H1 (cell line): ENCODE results near the gene NANOS3. TPM values are rescaled to one million over a fixed set of nuclear protein-coding genes. Genes with fewer than 3 reads are reported as not detected.

Source experiments
- CTCF ChIA-PET: fragments of 300-600 bp; sonication (Branson Sonifier 250); formaldehyde crosslinking; loops from one replicate; lab custom pipeline; 2021; ENCODE audit not compliant: partially characterized antibody; lab: Charles Lee
- POLR2A ChIA-PET: fragments of 300-600 bp; sonication (Branson Sonifier 250); formaldehyde crosslinking; loops from one replicate; lab custom pipeline; 2021; ENCODE audit warnings: inconsistent platforms; ENCODE audit not compliant: partially characterized antibody; lab: Charles Lee
- DNase-seq, 2 experiments: peaks; one replicate each; pipeline versions ENCODE4 v3.0.0 to v3.0.0-alpha.2; 2010 to 2022; ENCODE audit warnings: low spot score in 2 of 2, low read depth in 1 of 2, mixed read lengths in 1 of 2
- FAIRE-seq: peaks from 2 replicates; lab custom pipeline; 2011; peaks lifted over from hg19 to GRCh38; lab: Jason Lieb, UNC
- H2AFZ ChIP-seq: 2 replicates; pipeline ENCODE4 v1.8.1; 2012; ENCODE audit warnings: low read length, inconsistent platforms
- H2AK5ac ChIP-seq: 2 replicates; pipeline ENCODE4 v1.6.1; 2013; ENCODE audit warnings: low read depth, low read length
- H2BK120ac ChIP-seq: replicated peaks from 2 replicates; pipeline ENCODE3; 2013; ENCODE audit warnings: low read depth, low read length, inconsistent platforms
- H2BK12ac ChIP-seq: 2 replicates; pipeline ENCODE4 v1.6.1; 2013; ENCODE audit warnings: low read depth, low read length
- H2BK15ac ChIP-seq: 2 replicates; pipeline ENCODE4 v1.6.1; 2013; ENCODE audit warnings: low read length
- H2BK20ac ChIP-seq: 2 replicates; pipeline ENCODE4 v1.6.1; 2013; ENCODE audit warnings: low read length
- H2BK5ac ChIP-seq: 2 replicates; pipeline ENCODE4 v1.6.1; 2013; ENCODE audit warnings: low read depth, low read length
- H3K14ac ChIP-seq: 2 replicates; pipeline ENCODE4 v1.6.1; 2013; ENCODE audit warnings: inconsistent platforms; ENCODE audit not compliant: insufficient read length
- H3K18ac ChIP-seq: 2 replicates; pipeline ENCODE4 v1.6.1; 2013; ENCODE audit warnings: low read length; ENCODE audit errors: extremely low read depth
- H3K23ac ChIP-seq: 2 replicates; pipeline ENCODE4 v1.6.1; 2013; ENCODE audit warnings: inconsistent platforms; ENCODE audit not compliant: insufficient read length
- H3K23me2 ChIP-seq: 2 replicates; pipeline ENCODE4 v1.6.1; 2013; ENCODE audit warnings: low read depth, low read length
- H3K27ac ChIP-seq: 2 replicates; pipeline ENCODE4 v1.6.1; 2011; ENCODE audit warnings: low read depth, low read length, inconsistent platforms
- H3K27me3 ChIP-seq, 4 experiments: replicated peaks in 1 of 4; 1 replicate in 1 of 4; 2 replicates in 3 of 4; pipeline versions ENCODE4 v1.6.1 to v1.8.1; 2011 to 2013; ENCODE audit warnings: low read length in 3 of 4, mild to moderate bottlenecking in 3 of 4, inconsistent platforms in 2 of 4, mixed read lengths in 2 of 4, moderate library complexity in 1 of 4; ENCODE audit not compliant: control insufficient read depth in 3 of 4, insufficient read depth in 3 of 4; ENCODE audit errors: extremely low read depth in 1 of 4
- H3K36me3 ChIP-seq, 4 experiments: 2 replicates each; pipeline versions ENCODE4 v1.6.1 to v1.8.1; 2011 to 2013; ENCODE audit warnings: mild to moderate bottlenecking in 4 of 4, low read length in 3 of 4, moderate library complexity in 2 of 4, control low read depth in 1 of 4, inconsistent platforms in 1 of 4; ENCODE audit not compliant: insufficient read depth in 4 of 4, control insufficient read depth in 2 of 4
- H3K4ac ChIP-seq: replicated peaks from 2 replicates; pipeline ENCODE3; 2013; ENCODE audit warnings: low read length, low read depth, mixed read lengths, inconsistent platforms; ENCODE audit not compliant: insufficient read length
- H3K4me1 ChIP-seq, 4 experiments: replicated peaks in 1 of 4; 1 replicate in 1 of 4; 2 replicates in 3 of 4; pipeline versions ENCODE4 v1.6.1 to v1.8.1; 2011 to 2013; ENCODE audit warnings: low read length in 3 of 4, inconsistent platforms in 2 of 4, mixed read lengths in 1 of 4; ENCODE audit not compliant: insufficient read depth in 4 of 4, control insufficient read depth in 3 of 4
- H3K4me2 ChIP-seq, 2 experiments: 2 replicates each; pipeline versions ENCODE4 v1.6.1 to v1.8.1; 2011 to 2013; ENCODE audit warnings: low read depth in 2 of 2, low read length in 2 of 2, control low read depth in 1 of 2, inconsistent platforms in 1 of 2, mild to moderate bottlenecking in 1 of 2; ENCODE audit not compliant: insufficient read depth in 1 of 2
- H3K4me3 ChIP-seq, 4 experiments: fragments of 200-600, 300-600 bp in 1 of 4; sonication (generic), shearing (Covaris generic), sonication (Bioruptor Twin) in 1 of 4; 2 replicates each; pipeline versions ENCODE4 v1.5.1 to v1.8.1; 2011 to 2016; ENCODE audit warnings: low read length in 4 of 4, low read depth in 3 of 4, control low read depth in 2 of 4, inconsistent platforms in 2 of 4, mild to moderate bottlenecking in 2 of 4, mixed read lengths in 1 of 4, moderate library complexity in 1 of 4; ENCODE audit not compliant: insufficient read depth in 2 of 4; ENCODE audit errors: extremely low read depth in 1 of 4
- H3K56ac ChIP-seq: replicated peaks from 2 replicates; pipeline ENCODE3; 2013; ENCODE audit warnings: low read depth, mild to moderate bottlenecking, mixed read lengths, low read length, inconsistent platforms; ENCODE audit not compliant: insufficient read length
- H3K79me1 ChIP-seq: 2 replicates; pipeline ENCODE4 v1.6.1; 2013; ENCODE audit warnings: low read depth, low read length, control low read depth
- H3K79me2 ChIP-seq, 2 experiments: 2 replicates each; pipeline versions ENCODE4 v1.6.1 to v1.8.1; 2012 to 2013; ENCODE audit warnings: low read length in 2 of 2, mild to moderate bottlenecking in 2 of 2, inconsistent platforms in 1 of 2; ENCODE audit not compliant: insufficient read depth in 2 of 2, control insufficient read depth in 1 of 2
- H3K9ac ChIP-seq, 4 experiments: replicated peaks in 1 of 4; 1 replicate in 1 of 4; 2 replicates in 3 of 4; pipeline versions ENCODE4 v1.6.1 to v1.8.1; 2011 to 2013; ENCODE audit warnings: low read depth in 3 of 4, low read length in 3 of 4, control low read depth in 2 of 4, mild to moderate bottlenecking in 2 of 4, moderate library complexity in 2 of 4, inconsistent platforms in 1 of 4; ENCODE audit errors: extremely low read depth in 1 of 4
- H3K9me3 ChIP-seq, 2 experiments: 2 replicates each; pipeline versions ENCODE4 v1.6.1 to v1.8.1; 2012 to 2013; ENCODE audit warnings: mild to moderate bottlenecking in 2 of 2, moderate library complexity in 2 of 2, control low read depth in 1 of 2, inconsistent platforms in 1 of 2, low read depth in 1 of 2, low read length in 1 of 2, mixed read lengths in 1 of 2; ENCODE audit not compliant: insufficient read depth in 2 of 2
- H4K20me1 ChIP-seq, 2 experiments: replicated peaks in 1 of 2; 2 replicates each; pipeline versions ENCODE3 to v1.8.1; 2011 to 2013; ENCODE audit warnings: inconsistent platforms in 2 of 2, low read length in 2 of 2, mild to moderate bottlenecking in 1 of 2; ENCODE audit not compliant: insufficient read depth in 2 of 2, control insufficient read depth in 1 of 2
- H4K5ac ChIP-seq: 2 replicates; pipeline ENCODE4 v1.6.1; 2013; ENCODE audit warnings: low read length, low read depth, mixed read lengths, inconsistent platforms; ENCODE audit not compliant: insufficient read length
- H4K8ac ChIP-seq: 2 replicates; pipeline ENCODE4 v1.8.0; 2013; ENCODE audit warnings: mild to moderate bottlenecking, moderate library complexity, low read length, inconsistent platforms; ENCODE audit not compliant: insufficient read depth; ENCODE audit errors: extremely low read depth
- H4K91ac ChIP-seq: replicated peaks from 2 replicates; pipeline ENCODE3; 2013; ENCODE audit warnings: low read length, mixed read lengths, inconsistent platforms; ENCODE audit not compliant: insufficient read length
- CHD1 ChIP-seq: IDR thresholded peaks from 2 replicates; pipeline ENCODE4 v1.6.1; 2012; ENCODE audit warnings: low read depth, low read length, improper control_type of control experiment
- GABPA ChIP-seq: IDR thresholded peaks from 2 replicates; pipeline ENCODE4 v1.6.1; 2011; ENCODE audit warnings: mild to moderate bottlenecking, low read length, moderate library complexity, borderline replicate concordance; ENCODE audit not compliant: insufficient read depth
- JUN ChIP-seq: IDR thresholded peaks from 2 replicates; pipeline ENCODE4 v1.6.1; 2011; ENCODE audit warnings: low read depth, mild to moderate bottlenecking, improper control_type of control experiment, low read length
- MAFK ChIP-seq: IDR thresholded peaks from 2 replicates; pipeline ENCODE4 v1.6.1; 2012; ENCODE audit warnings: low read depth, mild to moderate bottlenecking, improper control_type of control experiment, low read length
- POLR2AphosphoS5 ChIP-seq: IDR thresholded peaks from 2 replicates; pipeline ENCODE4 v1.6.1; 2011; ENCODE audit warnings: low read depth, low read length
- YY1 ChIP-seq: IDR thresholded peaks from 2 replicates; pipeline ENCODE4 v1.6.1; 2011; ENCODE audit warnings: low read depth, mild to moderate bottlenecking, low read length
- ZNF274 ChIP-seq: IDR thresholded peaks from 2 replicates; pipeline ENCODE4 v1.7.0; 2012; ENCODE audit warnings: low read length, borderline replicate concordance; ENCODE audit errors: extremely low read depth
- WGBS, 2 experiments: shearing (Covaris generic) in 1 of 2; methylation state at CpG; one replicate each; pipeline versions ENCODE4 v1.1.6 to v1.1.7; 2013 to 2015; ENCODE audit warnings: low lambda C conversion rate in 2 of 2, mixed read lengths in 2 of 2, inconsistent platforms in 1 of 2, low coverage in 1 of 2, missing lambda C conversion rate in 1 of 2; ENCODE audit not compliant: insufficient replicate concordance in 2 of 2, insufficient coverage in 1 of 2, insufficient read length in 1 of 2; ENCODE audit errors: extremely low coverage in 1 of 2, missing lambda C conversion rate in 1 of 2; 5-methylcytosine and 5-hydroxymethylcytosine counted together
- polyA plus RNA-seq, 7 experiments: library from polyadenylated mRNA; depleted of rRNA in 3 of 7; stranded (reverse) in 5 of 7; unstranded in 2 of 7; fragments of >200 nt in 5 of 7; fragments of 200-250 nt in 2 of 7; gene quantifications; 1 replicate in 5 of 7; 2 replicates in 1 of 7; 4 replicates in 1 of 7; pipeline versions ENCODE4 v1.2.1 to v1.2.3, GENCODE V29; 2011 to 2013; ENCODE audit warnings: missing spikeins in 2 of 7, mixed read lengths in 2 of 7
- total RNA-seq: library from RNA; stranded (reverse); fragmentation: NEBNext Ultra II Directional; extraction: Animal tissue kit (Norgen Biotek cat#: 25700); gene quantifications from 2 replicates; pipeline ENCODE4 v1.2.1, GENCODE V29; 2021
- TF ChIP-seq, protein P1 (sequence below): IDR thresholded peaks from 2 replicates; pipeline ENCODE4 v1.6.1; 2012; ENCODE audit warnings: inconsistent platforms

NANOS3 gene
- total and polyA plus RNA-seq, 2 of the 8 experiments (the other 6 are each of a cell fraction or from before 2014, with no cell fraction given): 0.62 TPM; not detected in 1

- Histone ChIP-seq H3K23ac (no peak overlapping the region), H3K4me1 (no peaks in the 10 kb centered on the region), H3K4me3 (no peak overlapping the region), H3K36me3 (no peaks in the 10 kb centered on the region), H3K9me3 (no peaks in the 10 kb centered on the region), H3K18ac (no peak overlapping the region), H2BK20ac (no peak overlapping the region), H3K79me2 (no peaks in the 10 kb centered on the region), H3K27ac (no peak overlapping the region), H4K8ac (peak overlapping the region; percentile 79; the same call in 1 of the 2 replicates), H3K4ac (no peak overlapping the region), H2BK12ac (no peak overlapping the region), H3K56ac (no peak overlapping the region), H3K79me1 (no peaks in the 10 kb centered on the region), H2AFZ (no peak overlapping the region), H4K91ac (no peak overlapping the region), H2BK120ac (no peak overlapping the region), H4K20me1 (no peaks in the 10 kb centered on the region), H2BK5ac (no peak overlapping the region), H4K5ac (no peak overlapping the region), H3K23me2 (no peaks in the 10 kb centered on the region), H2AK5ac (no peak overlapping the region), H3K9ac (no peak overlapping the region), H3K4me2 (no peak overlapping the region), H3K14ac (no peak overlapping the region), H3K27me3 (no peaks in the 10 kb centered on the region), H2BK15ac (no peak overlapping the region)
- POLR2A ChIA-PET: interaction anchor here (1.5 kb wide), 1 partner anchor 10 kb away, joined by 4 read pairs; no protein-coding TSS in a partner anchor
- FAIRE-seq (no peak), DNase-seq (no peak)
- 92% methylated on average over 13 of the region's 13 CpGs; no CpG with 5 or more reads in 1 of the 2 experiments for WGBS, 2 experiments
- CTCF ChIA-PET: interaction anchor here (1.0 to 3.1 kb wide), 2 partner anchors 9 to 15 kb away, joined by 3 to 12 read pairs; no protein-coding TSS in a partner anchor
- TF ChIP-seq POLR2AphosphoS5: no peak
- TF ChIP-seq YY1: no peak
- TF ChIP-seq MAFK: no peak
- TF ChIP-seq GABPA: no peak
- TF ChIP-seq, protein P1, sequence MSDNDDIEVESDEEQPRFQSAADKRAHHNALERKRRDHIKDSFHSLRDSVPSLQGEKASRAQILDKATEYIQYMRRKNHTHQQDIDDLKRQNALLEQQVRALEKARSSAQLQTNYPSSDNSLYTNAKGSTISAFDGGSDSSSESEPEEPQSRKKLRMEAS: no peak
- TF ChIP-seq CHD1: no peak
- no peak for TF ChIP-seq ZNF274
- TF ChIP-seq JUN: no peak
Observed at GRCh38 chr19:13890136-13890535, 13.2 kb downstream of the NANOS3 start.
